Measurements from ENCODE around the gene HSPBP1.

GRCh38 chr19:55245236-55245904 lies 34.5 kb downstream of the HSPBP1 start:
- TF ChIP-seq CTCF (IDR thresholded peaks at IDR 0.05) (no peak), POLR2AphosphoS5 (IDR thresholded peaks at IDR 0.05) (no peak), POLR2A (IDR thresholded peaks at IDR 0.05) (no peak)
